Liver (tissue), 9 donors: ENCODE data around the gene PTPRQ. TPM values are rescaled to one million over a fixed set of nuclear protein-coding genes. Genes with fewer than 3 reads are reported as not detected.

Experiments
- DNase-seq: peaks from one replicate; pipeline ENCODE4 v3.0.0-alpha.2; 2017; ENCODE audit warnings: low spot score
- H3K27ac ChIP-seq, 2 donors: one replicate each; pipeline ENCODE4 v1.7.0; 2013; ENCODE audit warnings: inconsistent platforms in 2 of 2, low read length in 2 of 2, control low read depth in 1 of 2, low read depth in 1 of 2, mild to moderate bottlenecking in 1 of 2
- H3K27me3 ChIP-seq, 4 donors: one replicate each; pipeline versions ENCODE4 v1.6.1 to v1.7.0; 2013; ENCODE audit warnings: low read length in 3 of 4, inconsistent platforms in 1 of 4, mild to moderate bottlenecking in 1 of 4, moderate library complexity in 1 of 4; ENCODE audit not compliant: control insufficient read depth in 4 of 4, insufficient read depth in 4 of 4
- H3K36me3 ChIP-seq, 4 donors: one replicate each; pipeline versions ENCODE4 v1.6.1 to v1.7.0; 2013; ENCODE audit warnings: low read length in 3 of 4, mild to moderate bottlenecking in 3 of 4, low read depth in 1 of 4, moderate library complexity in 1 of 4; ENCODE audit not compliant: control insufficient read depth in 4 of 4, insufficient read depth in 3 of 4
- H3K4me1 ChIP-seq, 4 donors: one replicate each; pipeline versions ENCODE4 v1.6.1 to v1.7.0; 2013; ENCODE audit warnings: low read length in 3 of 4, mild to moderate bottlenecking in 3 of 4, moderate library complexity in 1 of 4; ENCODE audit not compliant: control insufficient read depth in 4 of 4, insufficient read depth in 4 of 4
- H3K4me3 ChIP-seq, 3 donors: one replicate each; pipeline versions ENCODE4 v1.6.1 to v1.7.0; 2013; ENCODE audit warnings: low read length in 3 of 3, control low read depth in 1 of 3, low read depth in 1 of 3, mild to moderate bottlenecking in 1 of 3
- H3K9ac ChIP-seq, 2 donors: one replicate each; pipeline ENCODE4 v1.7.0; 2013; ENCODE audit warnings: low read length in 2 of 2, mild to moderate bottlenecking in 2 of 2, moderate library complexity in 2 of 2, control low read depth in 1 of 2, low read depth in 1 of 2
- H3K9me3 ChIP-seq, 4 donors: one replicate each; pipeline versions ENCODE4 v1.6.1 to v1.7.0; 2013; ENCODE audit warnings: low read length in 3 of 4; ENCODE audit not compliant: control insufficient read depth in 4 of 4
- CTCF ChIP-seq: fragments of 150-350 bp; IDR thresholded peaks from 2 replicates; pipeline ENCODE4 v1.5.1; 2017; ENCODE audit warnings: improper control_type of control experiment, low read depth, low read length; ENCODE audit not compliant: missing input control
- EGR1 ChIP-seq, 2 donors: IDR thresholded peaks; 2 replicates each; pipeline ENCODE4 v1.6.1; 2016 to 2018; ENCODE audit warnings: antibody characterized with exemption in 2 of 2, low read depth in 2 of 2
- FOXA1 ChIP-seq: IDR thresholded peaks from 2 replicates; pipeline ENCODE4 v1.6.1; 2016; ENCODE audit warnings: antibody characterized with exemption
- GABPA ChIP-seq, 2 donors: IDR thresholded peaks in 1 of 2; conservative IDR thresholded peaks in 1 of 2; 2 replicates each; pipeline ENCODE4 v1.6.1; 2016; ENCODE audit warnings: antibody characterized with exemption in 2 of 2, mild to moderate bottlenecking in 1 of 2, moderate library complexity in 1 of 2
- HNF4A ChIP-seq, 2 donors: conservative IDR thresholded peaks; 2 replicates each; pipeline ENCODE4 v1.6.1; 2016; ENCODE audit warnings: antibody characterized with exemption in 2 of 2, mild to moderate bottlenecking in 2 of 2
- HNF4G ChIP-seq: IDR thresholded peaks from 2 replicates; pipeline ENCODE4 v1.6.1; 2016; ENCODE audit warnings: antibody characterized with exemption
- MAX ChIP-seq: IDR thresholded peaks from 2 replicates; pipeline ENCODE4 v1.6.1; 2016; ENCODE audit warnings: antibody characterized with exemption
- NR2F2 ChIP-seq: IDR thresholded peaks from 2 replicates; pipeline ENCODE4 v1.6.1; 2016; ENCODE audit warnings: antibody characterized with exemption
- RAD21 ChIP-seq, 2 donors: IDR thresholded peaks; 2 replicates each; pipeline ENCODE4 v1.6.1; 2016; ENCODE audit warnings: antibody characterized with exemption in 2 of 2, mild to moderate bottlenecking in 2 of 2
- SP1 ChIP-seq: IDR thresholded peaks from 2 replicates; pipeline ENCODE4 v1.6.1; 2018; ENCODE audit warnings: antibody characterized with exemption, mild to moderate bottlenecking
- YY1 ChIP-seq: IDR thresholded peaks from 2 replicates; pipeline ENCODE4 v1.6.1; 2016; ENCODE audit warnings: antibody characterized with exemption, mild to moderate bottlenecking
- ZBTB33 ChIP-seq: IDR thresholded peaks from 2 replicates; pipeline ENCODE4 v1.6.1; 2016; ENCODE audit warnings: antibody characterized with exemption
- WGBS: extraction: QIAGEN DNeasy Blood & Tissue Kit; methylation state at CpG from one replicate; pipeline ENCODE4 v1.1.7; 2013; 5-methylcytosine and 5-hydroxymethylcytosine counted together
- polyA plus RNA-seq, 2 donors: library from polyadenylated mRNA; stranded (reverse) in 1 of 2; unstranded in 1 of 2; fragments of 200-250 nt in 1 of 2; fragments of >200 nt in 1 of 2; fragmentation: Nextera tagmentation in 1 of 2; extraction: Ambion mirVana in 1 of 2; gene quantifications; one replicate each; pipeline versions ENCODE4 v1.2.1 to v1.2.3, GENCODE V29; 2013 to 2015
- total RNA-seq, 2 donors: library from RNA; depleted of rRNA; stranded (reverse); fragments of >200 nt; gene quantifications; one replicate each; pipeline ENCODE4 v1.2.3, GENCODE V29; 2014
- TF ChIP-seq, protein P1 (sequence below): IDR thresholded peaks from 2 replicates; pipeline ENCODE4 v1.6.1; 2016; ENCODE audit warnings: antibody characterized with exemption
- TF ChIP-seq, protein P2 (sequence below): IDR thresholded peaks from 2 replicates; pipeline ENCODE4 v1.6.1; 2016; ENCODE audit warnings: antibody characterized with exemption, mild to moderate bottlenecking
- donor health status: healthy.
- donor health status: healthy.
- donor health status: healthy.
- donor health status: healthy.
- donor health status: healthy.

PTPRQ gene
- total and polyA plus RNA-seq, 4 donors = 0.02 to 0.08 (median 0.04) TPM

DNA sequence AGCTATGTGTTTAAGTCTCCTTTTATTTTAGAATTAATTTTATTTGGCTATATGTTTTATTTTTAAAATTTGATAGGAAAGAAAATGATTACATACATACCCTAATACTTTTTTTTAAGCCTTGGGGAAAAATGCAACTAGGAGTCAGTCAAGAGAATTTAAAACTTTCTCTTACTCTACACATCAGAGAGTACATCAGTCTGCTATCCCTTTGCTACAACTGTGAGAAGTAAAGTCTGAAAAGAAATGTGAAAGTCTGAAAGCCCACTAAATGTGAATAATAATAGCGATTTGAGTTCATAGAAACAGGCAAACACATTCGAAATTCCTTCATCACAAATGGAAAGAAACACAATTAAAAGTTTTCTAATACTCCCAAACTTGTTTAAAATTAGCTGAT is 95.0 kb downstream of the PTPRQ start:
- H3K9ac ChIP-seq = no peak overlapping the region
- H3K4me1 ChIP-seq = no peaks in the 10 kb centered on the region
- 25% methylated on average over 2 of the region's 2 CpGs for WGBS
- H3K36me3 ChIP-seq = no peaks in the 10 kb centered on the region
- H3K9me3 ChIP-seq = no peaks in the 10 kb centered on the region
- H3K27me3 ChIP-seq = peaks cover 0 to 2% (median 0%) of the 10 kb centered on the region in 4 donors
- H3K4me3 ChIP-seq = no peak overlapping the region
- TF ChIP-seq RAD21 (IDR thresholded peaks at IDR 0.05) (no peak), YY1 (no peak), ZBTB33 (no peak), MAX (no peak)
- H3K27ac ChIP-seq = no peak overlapping the region
- DNase-seq = no peak

DNA sequence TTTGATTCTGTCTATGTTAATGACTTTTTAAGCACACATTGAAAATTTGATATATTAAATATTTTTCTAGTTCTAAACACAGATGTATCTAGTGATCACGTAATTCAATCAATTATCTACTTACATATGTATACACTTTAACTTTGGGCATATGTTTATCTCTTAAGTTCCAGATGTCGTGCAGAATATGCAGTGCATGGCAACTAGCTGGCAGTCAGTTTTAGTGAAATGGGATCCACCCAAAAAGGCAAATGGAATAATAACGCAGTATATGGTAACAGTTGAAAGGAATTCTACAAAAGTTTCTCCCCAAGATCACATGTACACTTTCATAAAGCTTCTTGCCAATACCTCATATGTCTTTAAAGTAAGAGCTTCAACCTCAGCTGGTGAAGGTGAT is 105.3 kb downstream of the PTPRQ start:
- Histone ChIP-seq H3K9ac (no peak overlapping the region), H3K4me3 (no peak overlapping the region), H3K4me1 (no peaks in the 10 kb centered on the region), H3K27me3 (no peaks in the 10 kb centered on the region), H3K36me3 (no peaks in the 10 kb centered on the region), H3K9me3 (no peaks in the 10 kb centered on the region), H3K27ac (no peak overlapping the region)
- TF ChIP-seq, protein P1, sequence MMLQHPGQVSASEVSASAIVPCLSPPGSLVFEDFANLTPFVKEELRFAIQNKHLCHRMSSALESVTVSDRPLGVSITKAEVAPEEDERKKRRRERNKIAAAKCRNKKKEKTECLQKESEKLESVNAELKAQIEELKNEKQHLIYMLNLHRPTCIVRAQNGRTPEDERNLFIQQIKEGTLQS = no peak
- TF ChIP-seq NR2F2 (no peak), HNF4G (no peak), CTCF (no peak), YY1 (no peak), MAX (no peak), RAD21 (IDR thresholded peaks at IDR 0.05) (no peak), HNF4A (conservative IDR thresholded peaks at IDR 0.05) (no peak), SP1 (no peak), EGR1 (IDR thresholded peaks at IDR 0.05; ENCODE audit: low read depth in 2 of 2) (no peak), GABPA (IDR thresholded peaks at IDR 0.05 in 1 of 2, conservative IDR thresholded peaks at IDR 0.05 in 1 of 2) (no peak), FOXA1 (no peak), ZBTB33 (no peak)
- TF ChIP-seq, protein P2, sequence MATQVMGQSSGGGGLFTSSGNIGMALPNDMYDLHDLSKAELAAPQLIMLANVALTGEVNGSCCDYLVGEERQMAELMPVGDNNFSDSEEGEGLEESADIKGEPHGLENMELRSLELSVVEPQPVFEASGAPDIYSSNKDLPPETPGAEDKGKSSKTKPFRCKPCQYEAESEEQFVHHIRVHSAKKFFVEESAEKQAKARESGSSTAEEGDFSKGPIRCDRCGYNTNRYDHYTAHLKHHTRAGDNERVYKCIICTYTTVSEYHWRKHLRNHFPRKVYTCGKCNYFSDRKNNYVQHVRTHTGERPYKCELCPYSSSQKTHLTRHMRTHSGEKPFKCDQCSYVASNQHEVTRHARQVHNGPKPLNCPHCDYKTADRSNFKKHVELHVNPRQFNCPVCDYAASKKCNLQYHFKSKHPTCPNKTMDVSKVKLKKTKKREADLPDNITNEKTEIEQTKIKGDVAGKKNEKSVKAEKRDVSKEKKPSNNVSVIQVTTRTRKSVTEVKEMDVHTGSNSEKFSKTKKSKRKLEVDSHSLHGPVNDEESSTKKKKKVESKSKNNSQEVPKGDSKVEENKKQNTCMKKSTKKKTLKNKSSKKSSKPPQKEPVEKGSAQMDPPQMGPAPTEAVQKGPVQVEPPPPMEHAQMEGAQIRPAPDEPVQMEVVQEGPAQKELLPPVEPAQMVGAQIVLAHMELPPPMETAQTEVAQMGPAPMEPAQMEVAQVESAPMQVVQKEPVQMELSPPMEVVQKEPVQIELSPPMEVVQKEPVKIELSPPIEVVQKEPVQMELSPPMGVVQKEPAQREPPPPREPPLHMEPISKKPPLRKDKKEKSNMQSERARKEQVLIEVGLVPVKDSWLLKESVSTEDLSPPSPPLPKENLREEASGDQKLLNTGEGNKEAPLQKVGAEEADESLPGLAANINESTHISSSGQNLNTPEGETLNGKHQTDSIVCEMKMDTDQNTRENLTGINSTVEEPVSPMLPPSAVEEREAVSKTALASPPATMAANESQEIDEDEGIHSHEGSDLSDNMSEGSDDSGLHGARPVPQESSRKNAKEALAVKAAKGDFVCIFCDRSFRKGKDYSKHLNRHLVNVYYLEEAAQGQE = no peak
- DNase-seq = no peak
- 79% methylated on average over 3 of the region's 3 CpGs for WGBS
